Memory B cell (primary cell): ENCODE results near the gene FAAH.

Experiments
- ATAC-seq: fragments of 150-1000 bp; cut with Tn5 transposase; 2 replicates; pipeline ENCODE4 v1.10.0; 2021; ENCODE audit warnings: low read depth, mild to moderate bottlenecking, moderate library complexity
- DNase-seq, 2 donors: peaks; one replicate each; pipeline ENCODE4 v3.0.0; 2022; ENCODE audit warnings: low spot score in 2 of 2
- H3K27ac Mint-ChIP-seq: one replicate; pipeline ENCODE4 v1.8.0; 2022; ENCODE audit warnings: mild to moderate bottlenecking, moderate library complexity, mixed read lengths
- H3K27me3 Mint-ChIP-seq: one replicate; pipeline ENCODE4 v1.8.0; 2022; ENCODE audit warnings: mixed read lengths
- H3K36me3 Mint-ChIP-seq: one replicate; pipeline ENCODE4 v1.8.0; 2022; ENCODE audit warnings: mild to moderate bottlenecking, mixed read lengths
- H3K4me1 Mint-ChIP-seq: one replicate; pipeline ENCODE4 v1.8.0; 2022; ENCODE audit warnings: mixed read lengths
- H3K4me3 Mint-ChIP-seq: one replicate; pipeline ENCODE4 v1.8.0; 2022; ENCODE audit warnings: mild to moderate bottlenecking, moderate library complexity, mixed read lengths
- H3K9me3 Mint-ChIP-seq: one replicate; pipeline ENCODE4 v1.8.0; 2022; ENCODE audit warnings: mixed read lengths

The FAAH gene

DNA sequence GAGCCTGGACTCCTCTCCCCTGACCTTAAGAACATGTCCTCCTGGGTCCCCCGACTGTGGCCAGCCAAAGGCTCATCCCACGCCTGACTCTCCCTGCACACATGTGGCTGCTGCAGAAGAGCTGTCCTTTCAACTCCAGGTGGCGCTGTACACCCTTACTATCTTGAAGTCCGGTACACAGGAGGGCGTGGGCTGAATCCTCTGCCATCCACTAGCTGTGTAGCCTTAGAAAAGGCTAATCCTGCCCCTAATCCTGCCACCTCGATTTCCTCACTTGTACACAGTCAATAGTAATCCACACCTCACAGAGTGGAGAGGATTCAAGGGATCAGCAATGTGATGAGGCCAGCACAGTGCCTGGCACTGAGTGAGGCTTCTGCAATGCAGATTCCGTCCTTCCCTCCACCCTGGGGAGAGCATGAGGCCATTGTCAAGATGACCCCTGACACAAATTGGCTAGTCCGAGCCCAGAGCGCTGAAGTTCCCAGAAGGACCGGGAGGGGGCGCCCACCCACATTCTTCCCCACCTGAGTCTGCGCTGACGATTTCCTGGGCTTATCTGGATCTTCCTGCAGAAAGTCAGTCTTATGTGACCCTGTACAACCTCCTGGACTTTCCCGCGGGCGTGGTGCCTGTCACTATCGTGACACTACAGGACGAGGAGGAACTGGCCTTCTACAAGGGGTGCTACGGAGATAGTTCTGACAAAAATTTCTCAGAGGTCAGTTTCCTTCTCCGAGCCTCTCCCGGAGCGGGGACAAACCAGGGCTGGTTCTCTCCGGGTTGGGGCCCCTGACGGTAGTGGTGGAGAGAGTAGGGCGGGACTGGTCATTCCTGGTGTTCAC, 48.4 kb downstream of the FAAH start:
- peaks cover 28% of the 10 kb centered on the region for H3K27me3 Mint-ChIP-seq
- H3K4me1 Mint-ChIP-seq = peaks cover 13% of the 10 kb centered on the region
- peak overlapping the region; percentile 77 for H3K4me3 Mint-ChIP-seq
- H3K36me3 Mint-ChIP-seq = no peaks in the 10 kb centered on the region
- DNase-seq (peak; percentile 54 to 72), ATAC-seq (peak; percentile 57)
- H3K27ac Mint-ChIP-seq = no peak overlapping the region
- H3K9me3 Mint-ChIP-seq = no peaks in the 10 kb centered on the region

DNA sequence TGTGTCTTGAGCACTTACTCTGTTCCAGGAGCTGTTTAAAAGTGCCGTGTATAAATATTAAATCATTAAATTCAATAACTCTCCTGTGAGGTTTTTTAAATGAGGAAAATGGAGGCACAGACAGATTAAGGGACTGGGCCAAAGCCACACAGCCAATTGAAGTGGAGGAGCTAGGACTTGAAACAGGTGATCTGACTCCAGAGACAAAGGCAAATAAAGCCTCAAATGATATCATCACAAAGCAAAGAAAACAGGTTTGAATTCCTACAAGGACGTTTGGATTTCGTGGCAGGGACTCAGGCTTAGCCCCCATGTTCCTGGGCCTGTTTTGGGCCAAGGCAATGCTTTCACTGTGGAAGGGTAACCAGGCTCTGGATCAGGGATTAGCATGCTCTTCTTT, 50.3 kb downstream of the FAAH start:
- Mint-ChIP-seq H3K4me1 (peaks cover 18% of the 10 kb centered on the region), H3K9me3 (no peaks in the 10 kb centered on the region), H3K4me3 (no peak overlapping the region), H3K27ac (no peak overlapping the region), H3K27me3 (peaks cover 26% of the 10 kb centered on the region), H3K36me3 (no peaks in the 10 kb centered on the region)
- ATAC-seq (no peak), DNase-seq (no peak)

DNA sequence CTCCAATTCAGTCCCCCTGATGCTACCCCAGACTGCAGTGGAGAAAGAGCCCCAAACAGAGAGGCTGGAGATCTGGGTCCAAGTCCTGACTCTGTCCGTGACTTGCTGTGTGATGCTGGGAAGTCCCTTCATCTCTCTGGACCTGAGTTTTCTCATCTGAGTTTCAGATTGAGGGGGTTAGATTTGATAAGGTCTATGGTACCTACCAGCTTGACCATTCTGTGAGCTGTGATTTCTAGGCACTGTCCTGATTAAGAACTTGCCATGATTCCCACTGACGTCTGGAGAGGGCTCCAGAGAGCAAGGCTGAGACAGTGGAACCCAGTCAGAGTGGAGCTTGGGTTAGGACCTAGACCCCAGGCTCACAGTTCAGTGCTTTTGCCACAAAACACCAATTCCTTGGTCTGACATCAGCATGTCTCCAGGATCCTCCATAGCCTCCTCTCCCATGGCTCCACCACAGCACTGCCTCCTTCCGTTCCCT, 51.7 kb downstream of the FAAH start:
- DNase-seq (no peak), ATAC-seq (no peak)
- H3K4me1 Mint-ChIP-seq = peaks cover 18% of the 10 kb centered on the region
- H3K4me3 Mint-ChIP-seq = no peak overlapping the region
- H3K36me3 Mint-ChIP-seq = no peaks in the 10 kb centered on the region
- H3K9me3 Mint-ChIP-seq = no peaks in the 10 kb centered on the region
- H3K27me3 Mint-ChIP-seq = peaks cover 23% of the 10 kb centered on the region
- no peak overlapping the region for H3K27ac Mint-ChIP-seq

DNA sequence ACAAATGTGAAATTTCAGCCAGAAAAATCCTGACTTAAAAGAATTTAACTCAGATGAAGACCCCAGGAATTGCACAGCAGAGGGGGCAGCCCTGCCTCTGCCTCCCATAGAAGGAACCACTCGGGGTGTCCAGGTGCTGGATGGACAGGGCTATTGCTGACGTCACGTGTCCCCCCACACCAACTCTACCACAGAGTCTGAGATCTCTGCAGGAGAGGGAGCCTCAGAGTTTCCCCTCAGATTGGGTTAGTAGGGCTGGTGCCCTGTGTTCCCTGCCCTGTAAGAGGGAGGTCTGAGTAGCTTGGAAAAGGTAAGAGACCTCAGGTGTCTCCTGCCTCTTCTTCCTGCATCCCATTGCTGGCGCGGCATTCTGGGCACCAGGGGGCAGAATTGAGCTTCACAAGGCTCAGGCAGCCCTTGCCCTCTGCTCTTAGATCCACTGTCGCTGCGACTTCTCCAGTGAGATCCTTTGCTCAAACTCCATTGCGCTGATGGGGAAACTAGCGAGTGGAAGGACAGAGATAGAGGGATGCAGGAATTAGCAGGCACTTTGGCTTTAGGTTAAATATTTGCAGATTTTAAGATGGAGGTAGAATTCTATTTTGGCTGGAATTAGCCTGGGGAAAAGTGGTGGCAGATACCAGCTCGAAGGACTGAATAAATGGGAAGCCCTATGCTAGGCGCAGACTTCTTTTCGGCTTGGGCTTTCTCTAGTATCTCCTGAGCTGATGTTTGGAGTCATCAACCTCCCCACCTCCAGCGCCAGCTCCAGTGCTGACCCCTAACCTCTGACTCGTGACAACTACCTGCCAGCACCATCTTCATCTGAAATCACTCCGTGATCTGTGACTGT, 52.8 kb downstream of the FAAH start:
- Mint-ChIP-seq H3K4me1 (peaks cover 18% of the 10 kb centered on the region), H3K4me3 (no peak overlapping the region), H3K27me3 (peaks cover 30% of the 10 kb centered on the region), H3K27ac (no peak overlapping the region), H3K36me3 (no peaks in the 10 kb centered on the region), H3K9me3 (no peaks in the 10 kb centered on the region)
- peak; percentile 68 to 82 for DNase-seq
- ATAC-seq = peak; percentile 76

DNA sequence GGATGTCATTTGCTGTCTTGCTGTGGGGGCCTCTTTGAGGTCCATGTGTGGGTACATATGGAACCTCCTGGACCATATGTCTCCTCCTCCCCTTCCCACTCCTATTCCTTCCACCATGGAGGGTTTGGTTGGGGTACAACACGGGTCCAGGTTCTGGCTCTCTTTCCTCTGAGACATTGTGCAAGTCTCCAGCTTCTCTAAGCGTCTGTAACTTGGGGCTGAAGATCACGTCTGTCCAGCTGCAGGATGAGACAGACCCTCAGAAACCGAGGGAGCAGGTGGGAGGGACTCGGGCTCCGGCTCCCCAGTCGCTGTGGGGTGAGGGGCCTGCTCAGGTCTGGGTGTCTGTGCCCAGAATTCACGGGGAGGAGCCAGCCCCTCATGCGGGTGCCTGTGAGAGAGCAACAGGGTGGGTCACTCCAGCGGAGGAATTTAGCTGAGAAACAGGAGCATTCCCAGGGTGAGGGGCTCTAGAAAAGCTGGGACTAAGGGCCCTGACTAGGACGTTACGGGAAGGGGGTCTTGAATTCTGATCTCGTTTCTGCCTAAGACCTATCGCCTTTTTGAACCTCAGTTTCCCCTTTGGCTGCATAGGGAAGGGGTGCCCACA, 53.5 kb downstream of the FAAH start:
- H3K4me3 Mint-ChIP-seq = no peak overlapping the region
- H3K27ac Mint-ChIP-seq = no peak overlapping the region
- no peak for ATAC-seq
- H3K4me1 Mint-ChIP-seq = peaks cover 15% of the 10 kb centered on the region
- H3K36me3 Mint-ChIP-seq = no peaks in the 10 kb centered on the region
- no peak for DNase-seq
- peaks cover 34% of the 10 kb centered on the region for H3K27me3 Mint-ChIP-seq
- H3K9me3 Mint-ChIP-seq = no peaks in the 10 kb centered on the region

DNA sequence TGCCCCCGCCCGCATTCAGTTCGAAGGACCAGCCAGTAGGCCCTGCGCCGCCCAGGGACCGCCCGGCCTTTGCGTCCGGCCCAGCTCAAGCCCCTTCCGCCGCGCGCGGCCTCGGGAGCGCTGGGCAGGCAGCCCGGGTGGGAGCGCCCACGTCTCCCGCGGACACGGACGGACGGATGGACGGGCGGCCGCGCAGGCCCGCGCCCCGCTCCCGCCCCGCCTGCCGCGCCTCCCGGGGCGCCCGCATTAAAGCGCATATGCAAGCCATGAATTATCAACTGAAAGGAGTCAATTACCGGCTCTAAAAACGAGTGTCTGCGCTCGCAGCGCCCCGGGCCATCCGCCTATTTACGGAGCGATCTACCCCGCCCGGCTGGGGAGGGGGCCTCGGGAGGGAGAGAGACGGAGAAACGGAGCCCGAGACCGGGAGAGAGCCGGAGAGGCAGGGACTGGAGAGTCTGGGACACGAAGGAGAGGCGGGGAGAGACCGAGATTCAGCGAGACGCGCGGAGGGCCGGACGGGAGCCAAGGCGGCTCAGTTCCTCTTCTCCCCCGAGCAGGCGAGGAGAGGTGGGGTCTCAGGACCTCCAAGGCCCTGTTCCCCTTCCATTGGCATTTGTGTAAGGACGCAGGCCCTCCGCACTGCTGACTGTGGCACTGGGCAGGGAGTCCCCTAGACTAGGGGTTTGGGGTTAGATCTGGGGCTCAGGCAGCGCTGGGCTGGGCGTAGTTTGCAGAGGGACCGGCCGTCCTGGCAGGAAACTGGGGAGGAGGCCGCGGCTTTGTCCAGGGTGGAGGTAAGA, 54.2 kb downstream of the FAAH start:
- no peak overlapping the region for H3K27ac Mint-ChIP-seq

DNA sequence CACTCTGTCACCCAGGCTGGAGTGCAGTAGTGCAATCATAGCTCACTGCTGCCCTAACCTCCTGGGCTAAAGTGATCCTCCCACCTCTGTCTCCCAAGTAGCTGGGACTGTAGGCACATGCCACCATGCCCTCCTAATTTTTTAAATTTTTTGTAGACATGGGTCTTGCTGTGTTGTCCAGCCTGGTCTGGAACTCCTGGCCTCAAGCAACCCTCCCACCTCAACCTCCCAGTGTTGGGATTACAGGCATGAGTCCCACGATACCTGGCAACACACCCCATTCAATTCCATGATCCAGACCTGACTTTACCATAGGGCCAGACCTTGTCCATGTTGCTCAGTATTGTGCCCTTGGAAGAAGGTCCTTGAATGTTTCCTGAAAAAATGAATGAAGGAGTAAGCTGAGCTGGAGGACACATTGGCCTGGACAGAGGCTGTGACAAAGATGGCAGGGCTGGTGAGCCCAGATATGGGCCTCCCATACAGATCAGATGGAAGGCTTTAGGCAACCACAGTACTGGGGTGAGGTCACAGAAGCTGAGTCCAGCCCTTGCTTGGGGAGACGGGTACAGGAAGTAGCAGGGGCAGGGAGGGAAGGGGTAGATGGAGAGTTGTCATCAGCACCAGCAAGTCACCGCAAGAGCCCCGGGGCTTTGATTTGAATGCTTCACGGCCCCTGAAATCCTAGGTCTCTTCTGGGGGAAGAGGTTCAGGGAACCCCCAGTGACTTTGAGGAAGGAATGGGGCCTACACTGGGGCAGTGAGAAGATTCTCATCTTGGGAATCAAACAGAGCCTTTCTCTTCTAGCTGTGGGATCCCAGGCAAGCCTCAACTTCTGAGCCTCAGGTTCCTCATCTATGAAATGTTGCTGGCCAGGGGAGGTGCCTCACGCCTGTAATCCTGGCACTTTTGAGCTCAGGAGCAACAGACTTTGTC, 55.4 kb downstream of the FAAH start:
- ATAC-seq = no peak
- no peak for DNase-seq
- H3K36me3 Mint-ChIP-seq = no peaks in the 10 kb centered on the region
- no peaks in the 10 kb centered on the region for H3K9me3 Mint-ChIP-seq
- H3K27ac Mint-ChIP-seq = no peak overlapping the region
- H3K27me3 Mint-ChIP-seq = peaks cover 40% of the 10 kb centered on the region
- H3K4me3 Mint-ChIP-seq = no peak overlapping the region
- peaks cover 10% of the 10 kb centered on the region for H3K4me1 Mint-ChIP-seq

More for the DNA sequence above, 54.2 kb downstream of the FAAH start:
- DNase-seq (no peak), ATAC-seq (no peak)
- Mint-ChIP-seq H3K4me1 (peaks cover 11% of the 10 kb centered on the region), H3K36me3 (no peaks in the 10 kb centered on the region), H3K9me3 (no peaks in the 10 kb centered on the region), H3K27me3 (peaks cover 38% of the 10 kb centered on the region), H3K4me3 (peak overlapping the region; percentile 46)

DNA sequence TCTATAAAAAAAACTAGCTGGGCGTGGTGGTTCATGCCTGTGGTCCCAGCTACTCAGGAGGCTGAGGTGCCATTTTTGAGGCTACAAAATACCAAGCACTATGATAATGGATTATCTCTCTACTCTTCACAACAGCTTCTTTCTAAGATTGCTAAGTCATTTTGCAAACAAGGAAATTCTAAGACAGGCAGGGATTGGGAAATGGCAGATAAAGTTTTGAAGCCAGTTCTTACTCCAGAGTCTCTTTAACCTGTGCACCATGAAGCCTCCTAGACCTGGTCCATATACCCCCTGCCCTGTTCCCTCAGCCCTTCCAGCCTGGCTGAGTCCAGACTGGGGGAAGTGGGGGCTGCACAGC, 56.0 kb downstream of the FAAH start:
- peaks cover 10% of the 10 kb centered on the region for H3K4me1 Mint-ChIP-seq
- H3K27me3 Mint-ChIP-seq = peaks cover 44% of the 10 kb centered on the region
- H3K4me3 Mint-ChIP-seq = no peak overlapping the region
- H3K27ac Mint-ChIP-seq = no peak overlapping the region
- DNase-seq (no peak), ATAC-seq (no peak)
- no peaks in the 10 kb centered on the region for H3K9me3 Mint-ChIP-seq
- H3K36me3 Mint-ChIP-seq = no peaks in the 10 kb centered on the region

DNA sequence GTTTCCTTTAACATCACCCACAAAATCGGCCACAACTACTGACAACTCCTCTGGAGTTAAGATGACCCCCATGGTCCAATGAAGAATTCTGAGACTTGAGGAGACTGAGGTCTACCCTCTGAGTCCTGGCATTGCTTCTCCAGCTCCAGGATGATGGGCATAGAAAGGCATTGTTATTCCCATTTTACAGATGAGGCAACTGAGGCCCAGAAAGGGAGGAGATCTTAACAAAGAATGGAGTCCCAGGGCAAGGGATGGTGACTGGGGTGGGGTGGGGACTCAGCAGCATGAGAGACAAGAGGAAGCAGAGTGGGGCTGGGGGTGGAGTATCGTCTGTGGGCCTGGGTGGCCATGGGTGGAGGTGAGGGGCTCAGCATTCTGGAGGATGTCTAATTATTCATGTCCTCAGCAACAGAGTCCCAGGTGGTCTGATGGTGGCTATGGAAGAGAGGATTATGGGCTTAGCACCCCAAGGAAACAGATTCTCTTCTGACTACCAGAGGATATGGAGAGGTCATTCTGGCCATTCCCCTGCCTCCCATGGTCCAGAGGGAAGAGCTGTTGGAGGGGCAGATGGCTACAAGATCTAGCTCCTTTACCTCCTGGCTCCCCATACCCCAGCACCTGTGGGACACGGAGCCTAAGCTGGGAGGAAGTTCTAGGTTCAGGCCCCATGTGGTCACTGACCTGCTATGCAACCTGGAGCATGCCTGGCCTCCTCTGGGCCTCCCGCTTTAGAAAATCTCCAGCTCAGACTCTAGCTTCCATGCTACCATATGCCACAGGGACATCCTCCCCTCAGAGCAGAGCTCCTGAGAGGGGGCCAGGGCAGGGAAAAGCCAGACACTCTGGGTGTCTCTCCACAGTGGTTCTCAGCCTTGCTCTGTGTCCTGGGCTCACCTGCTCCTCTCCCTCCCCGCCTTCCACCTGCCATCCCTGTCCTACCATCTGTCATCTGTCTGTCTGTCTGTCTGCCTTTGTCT, 58.1 kb downstream of the FAAH start:
- ATAC-seq (no peak), DNase-seq (no peak)
- no peak overlapping the region for H3K27ac Mint-ChIP-seq
- H3K36me3 Mint-ChIP-seq = no peaks in the 10 kb centered on the region
- no peaks in the 10 kb centered on the region for H3K9me3 Mint-ChIP-seq
- H3K4me1 Mint-ChIP-seq = peaks cover 7% of the 10 kb centered on the region
- H3K27me3 Mint-ChIP-seq = peaks cover 41% of the 10 kb centered on the region
- H3K4me3 Mint-ChIP-seq = no peak overlapping the region

DNA sequence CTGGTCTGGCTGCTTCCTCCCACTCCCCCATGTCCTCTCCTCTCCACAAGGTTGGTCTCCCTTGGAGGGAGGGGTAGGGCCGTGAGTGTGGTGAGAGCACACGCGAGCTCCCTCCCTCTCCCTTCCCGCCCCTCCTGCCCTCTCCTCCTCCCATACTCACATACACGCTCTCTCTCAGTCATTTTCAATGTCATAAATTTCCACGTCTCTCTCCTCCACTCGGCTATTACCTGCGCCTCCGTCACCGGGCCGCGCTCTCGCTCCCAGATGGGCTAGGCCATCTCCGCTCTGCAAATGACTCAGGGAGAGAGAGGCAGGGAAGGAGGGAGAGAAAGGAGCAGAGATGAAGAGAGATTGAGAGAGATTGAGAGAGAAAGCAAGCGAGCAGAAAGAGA, 58.8 kb downstream of the FAAH start:
- peaks cover 36% of the 10 kb centered on the region for H3K27me3 Mint-ChIP-seq
- H3K4me1 Mint-ChIP-seq = peaks cover 3% of the 10 kb centered on the region
- no peaks in the 10 kb centered on the region for H3K36me3 Mint-ChIP-seq
- DNase-seq = no peak
- no peaks in the 10 kb centered on the region for H3K9me3 Mint-ChIP-seq
- no peak overlapping the region for H3K27ac Mint-ChIP-seq
- ATAC-seq = no peak
- no peak overlapping the region for H3K4me3 Mint-ChIP-seq

DNA sequence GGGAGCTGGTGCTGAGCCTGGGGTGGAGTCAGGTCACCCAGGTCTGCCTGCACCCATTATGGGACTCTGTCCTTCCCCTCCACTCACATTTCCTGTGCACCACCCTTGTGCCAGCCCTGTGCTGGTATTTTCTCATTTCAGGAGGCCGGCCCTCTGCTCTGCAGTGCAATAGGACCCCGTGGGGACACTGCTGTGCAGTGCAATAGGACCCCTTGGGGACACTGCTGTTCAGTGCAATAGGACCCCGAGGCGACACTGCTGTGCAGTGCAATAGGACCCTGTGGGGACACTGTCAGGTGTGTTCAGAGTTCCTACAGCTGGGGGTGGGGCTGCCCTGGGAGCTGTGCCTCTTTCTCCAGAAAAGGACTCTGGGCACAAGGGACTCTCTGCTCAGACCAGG, 59.3 kb downstream of the FAAH start:
- Mint-ChIP-seq H3K9me3 (no peaks in the 10 kb centered on the region), H3K36me3 (no peaks in the 10 kb centered on the region), H3K27ac (no peak overlapping the region), H3K4me1 (peaks cover 3% of the 10 kb centered on the region), H3K4me3 (no peak overlapping the region), H3K27me3 (peaks cover 36% of the 10 kb centered on the region)
- DNase-seq = no peak
- ATAC-seq = no peak

DNA sequence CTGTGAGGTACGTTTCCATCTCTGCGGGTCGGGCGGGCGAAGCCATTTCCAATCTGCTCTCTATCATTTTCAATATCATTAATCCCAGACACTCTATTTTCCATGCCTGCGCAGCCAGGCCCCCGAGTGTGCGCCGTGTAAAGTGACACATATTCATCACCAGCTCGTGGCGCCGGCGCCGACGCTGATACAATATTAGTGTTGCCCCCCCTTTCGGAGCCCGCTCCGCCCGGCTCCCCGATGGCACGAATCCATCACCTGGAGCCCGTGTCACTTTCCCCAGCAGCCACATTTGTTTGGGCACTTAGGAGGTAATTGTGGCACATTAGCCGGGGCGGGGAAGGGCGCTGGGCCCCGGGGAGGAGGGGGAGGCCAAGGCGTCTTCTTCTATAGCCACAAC, 61.8 kb downstream of the FAAH start:
- no peak for DNase-seq
- Mint-ChIP-seq H3K9me3 (no peaks in the 10 kb centered on the region), H3K4me3 (no peak overlapping the region), H3K27me3 (peaks cover 34% of the 10 kb centered on the region), H3K4me1 (no peaks in the 10 kb centered on the region), H3K36me3 (no peaks in the 10 kb centered on the region), H3K27ac (no peak overlapping the region)
- ATAC-seq = no peak
